DND-41 (cell line): Measurements from ENCODE around the gene SPOCD1.

Experiments
- ATAC-seq: fragments of 200-7000 bp; cut with Tn5 transposase; 3 replicates; pipeline ENCODE4 v1.9.1; 2021; ENCODE audit warnings: low read depth; ENCODE audit not compliant: insufficient read depth
- DNase-seq: peaks from one replicate; pipeline ENCODE4 v3.0.0-alpha.2; 2020
- H2AFZ ChIP-seq: 2 replicates; pipeline ENCODE4 v1.6.0; 2012; ENCODE audit warnings: low read depth, low read length
- H3K27ac ChIP-seq: 2 replicates; pipeline ENCODE4 v1.5.1; 2012; ENCODE audit warnings: low read length, inconsistent platforms
- H3K27me3 ChIP-seq: fragments of 200-600 bp; sonication (generic); 2 replicates; pipeline ENCODE4 v1.6.0; 2012; ENCODE audit warnings: low read length, mild to moderate bottlenecking, inconsistent platforms; ENCODE audit not compliant: insufficient read depth, poor library complexity
- H3K36me3 ChIP-seq: 2 replicates; pipeline ENCODE4 v1.5.1; 2012; ENCODE audit warnings: low read length, inconsistent platforms; ENCODE audit not compliant: insufficient read depth
- H3K4me1 ChIP-seq: 2 replicates; pipeline ENCODE4 v1.5.1; 2012; ENCODE audit warnings: mild to moderate bottlenecking, low read length; ENCODE audit not compliant: insufficient read depth
- H3K4me2 ChIP-seq: 2 replicates; pipeline ENCODE4 v1.6.0; 2012; ENCODE audit warnings: mild to moderate bottlenecking, moderate library complexity, low read length, inconsistent platforms; ENCODE audit not compliant: insufficient read depth
- H3K4me3 ChIP-seq, 2 experiments: fragments of 200-600 bp in 1 of 2; shearing (Covaris generic) in 1 of 2; 2 replicates each; pipeline ENCODE4 v1.5.1; 2012 to 2016; ENCODE audit warnings: inconsistent platforms in 2 of 2, low read length in 2 of 2, mild to moderate bottlenecking in 2 of 2, low read depth in 1 of 2, moderate library complexity in 1 of 2
- H3K79me2 ChIP-seq: 2 replicates; pipeline ENCODE4 v1.6.0; 2012; ENCODE audit warnings: low read length, inconsistent platforms; ENCODE audit not compliant: insufficient read depth
- H3K9ac ChIP-seq: 2 replicates; pipeline ENCODE4 v1.6.0; 2012; ENCODE audit warnings: low read depth, mild to moderate bottlenecking, inconsistent platforms, low read length, moderate library complexity
- H3K9me3 ChIP-seq: 2 replicates; pipeline ENCODE4 v1.5.1; 2012; ENCODE audit warnings: low read length, moderate library complexity, mild to moderate bottlenecking, inconsistent platforms; ENCODE audit not compliant: insufficient read depth, severe bottlenecking
- H4K20me1 ChIP-seq: 2 replicates; pipeline ENCODE4 v1.6.0; 2012; ENCODE audit warnings: low read length; ENCODE audit not compliant: insufficient read depth
- EZH2 ChIP-seq: IDR thresholded peaks from 3 replicates; pipeline ENCODE4 v1.6.1; 2012; ENCODE audit warnings: borderline replicate concordance, low read depth, mild to moderate bottlenecking, moderate library complexity, low read length, inconsistent platforms; ENCODE audit not compliant: severe bottlenecking
- TF ChIP-seq, protein P1 (sequence below): IDR thresholded peaks from 2 replicates; pipeline ENCODE4 v1.5.1; 2012; ENCODE audit warnings: borderline replicate concordance, low read length, moderate library complexity, mild to moderate bottlenecking; ENCODE audit not compliant: poor library complexity, severe bottlenecking; ENCODE audit errors: extremely low read depth

SPOCD1 gene

GRCh38 chr1:31811605-31812004 lies 4.2 kb downstream of the SPOCD1 start:
- ATAC-seq (no peak), DNase-seq (no peak)
- Histone ChIP-seq H3K4me1 (no peaks in the 10 kb centered on the region), H3K4me3 (no peak overlapping the region), H3K27me3 (no peaks in the 10 kb centered on the region), H3K36me3 (no peaks in the 10 kb centered on the region), H3K27ac (no peak overlapping the region), H3K4me2 (no peak overlapping the region), H4K20me1 (no peaks in the 10 kb centered on the region), H2AFZ (no peak overlapping the region), H3K9ac (no peak overlapping the region), H3K79me2 (no peaks in the 10 kb centered on the region), H3K9me3 (no peaks in the 10 kb centered on the region)
- TF ChIP-seq, protein P1, sequence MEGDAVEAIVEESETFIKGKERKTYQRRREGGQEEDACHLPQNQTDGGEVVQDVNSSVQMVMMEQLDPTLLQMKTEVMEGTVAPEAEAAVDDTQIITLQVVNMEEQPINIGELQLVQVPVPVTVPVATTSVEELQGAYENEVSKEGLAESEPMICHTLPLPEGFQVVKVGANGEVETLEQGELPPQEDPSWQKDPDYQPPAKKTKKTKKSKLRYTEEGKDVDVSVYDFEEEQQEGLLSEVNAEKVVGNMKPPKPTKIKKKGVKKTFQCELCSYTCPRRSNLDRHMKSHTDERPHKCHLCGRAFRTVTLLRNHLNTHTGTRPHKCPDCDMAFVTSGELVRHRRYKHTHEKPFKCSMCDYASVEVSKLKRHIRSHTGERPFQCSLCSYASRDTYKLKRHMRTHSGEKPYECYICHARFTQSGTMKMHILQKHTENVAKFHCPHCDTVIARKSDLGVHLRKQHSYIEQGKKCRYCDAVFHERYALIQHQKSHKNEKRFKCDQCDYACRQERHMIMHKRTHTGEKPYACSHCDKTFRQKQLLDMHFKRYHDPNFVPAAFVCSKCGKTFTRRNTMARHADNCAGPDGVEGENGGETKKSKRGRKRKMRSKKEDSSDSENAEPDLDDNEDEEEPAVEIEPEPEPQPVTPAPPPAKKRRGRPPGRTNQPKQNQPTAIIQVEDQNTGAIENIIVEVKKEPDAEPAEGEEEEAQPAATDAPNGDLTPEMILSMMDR = no peak
- TF ChIP-seq EZH2 = no peak

DNA sequence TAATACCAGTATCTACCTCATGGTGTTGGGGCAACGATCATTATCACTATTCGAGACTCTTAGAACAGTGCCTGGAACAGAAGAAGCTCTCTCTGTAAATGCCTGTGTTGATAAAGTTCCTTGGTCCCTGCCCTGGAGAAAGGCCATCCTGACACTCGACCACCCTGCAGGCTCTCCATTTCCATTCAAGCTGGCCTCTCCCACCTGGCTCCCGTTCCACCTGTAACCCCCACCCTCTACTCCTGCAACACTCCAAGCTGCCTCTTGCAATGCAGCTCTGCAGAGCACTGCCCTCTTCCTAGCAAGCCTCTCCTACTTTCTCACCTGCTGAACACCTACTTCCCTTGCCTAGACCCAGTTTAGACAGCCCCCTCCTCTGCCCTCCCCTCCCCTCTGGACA lies 6.1 kb downstream of the SPOCD1 start:
- no peak for ATAC-seq
- no peak for TF ChIP-seq EZH2
- TF ChIP-seq, protein P1 = no peak
- no peak overlapping the region for H3K4me3 ChIP-seq

DNA sequence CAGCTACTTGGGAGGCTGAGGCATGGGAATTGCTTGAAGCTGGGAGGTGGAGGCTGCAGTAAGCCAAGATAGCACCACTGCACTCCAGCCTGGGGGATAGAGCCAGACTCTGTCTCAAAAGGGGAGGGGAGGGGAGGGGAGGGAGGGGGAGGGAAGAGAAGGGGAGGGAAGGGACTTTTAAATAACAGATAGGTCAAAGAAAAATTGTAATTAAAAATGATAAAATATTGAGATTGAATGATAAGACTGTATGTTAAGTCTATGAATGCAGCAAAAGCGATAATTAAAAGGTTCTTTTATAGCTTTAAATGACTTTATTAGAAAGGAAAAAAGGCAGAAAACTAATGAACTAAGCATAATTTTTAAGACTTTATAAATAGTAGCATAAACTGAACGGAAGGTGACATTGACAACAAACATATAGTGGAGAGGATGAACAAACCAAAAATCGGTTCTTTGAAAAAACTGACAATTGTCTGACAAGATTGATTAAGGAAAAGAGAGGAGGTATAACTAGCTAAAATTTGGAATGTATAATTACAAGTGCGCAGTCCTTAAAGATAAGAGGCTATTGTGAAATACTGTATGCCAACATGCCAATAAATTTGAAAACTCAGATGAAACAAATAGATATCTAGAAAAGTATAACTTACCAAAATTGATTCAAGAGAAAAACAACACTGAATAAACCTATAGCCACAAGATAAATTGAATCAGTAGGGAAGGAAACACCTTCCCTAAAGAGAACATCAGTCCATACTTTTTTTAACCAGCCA lies 8.4 kb downstream of the SPOCD1 start:
- Histone ChIP-seq H3K4me1 (peaks cover 8% of the 10 kb centered on the region; the same call in 1 of the 2 replicates), H3K9ac (no peak overlapping the region), H3K27me3 (no peaks in the 10 kb centered on the region), H3K79me2 (no peaks in the 10 kb centered on the region), H4K20me1 (no peaks in the 10 kb centered on the region), H3K27ac (no peak overlapping the region), H2AFZ (no peak overlapping the region), H3K36me3 (no peaks in the 10 kb centered on the region), H3K4me3 (no peak overlapping the region), H3K4me2 (no peak overlapping the region), H3K9me3 (no peaks in the 10 kb centered on the region)
- TF ChIP-seq EZH2 = no peak
- TF ChIP-seq, protein P1 = no peak
- ATAC-seq (no peak), DNase-seq (no peak)

More for the DNA sequence above, 6.1 kb downstream of the SPOCD1 start:
- Histone ChIP-seq H2AFZ (no peak overlapping the region), H3K27ac (no peak overlapping the region), H3K27me3 (no peaks in the 10 kb centered on the region), H3K36me3 (no peaks in the 10 kb centered on the region), H3K9ac (no peak overlapping the region), H4K20me1 (no peaks in the 10 kb centered on the region), H3K79me2 (no peaks in the 10 kb centered on the region), H3K9me3 (no peaks in the 10 kb centered on the region), H3K4me2 (no peak overlapping the region), H3K4me1 (no peaks in the 10 kb centered on the region)
- DNase-seq = no peak
